Thymus (tissue), 14 donors: ENCODE data around the gene IPP. TPM values are rescaled to one million over a fixed set of nuclear protein-coding genes. Genes with fewer than 3 reads are reported as not detected.

ENCODE experiments used
- DNase-seq, 9 donors: peaks; one replicate each; pipeline ENCODE4 v3.0.0-alpha.2; 2013; ENCODE audit warnings: low spot score in 9 of 9, low read depth in 6 of 9, missing footprints in 1 of 9
- H3K27ac ChIP-seq, 2 donors: one replicate each; pipeline ENCODE4 v1.5.1; 2013; ENCODE audit warnings: control low read depth in 1 of 2, low read depth in 1 of 2, low read length in 1 of 2, mild to moderate bottlenecking in 1 of 2, moderate library complexity in 1 of 2
- H3K27me3 ChIP-seq, 2 donors: one replicate each; pipeline ENCODE4 v1.5.1; 2013; ENCODE audit warnings: low read length in 1 of 2; ENCODE audit not compliant: control insufficient read depth in 2 of 2, insufficient read depth in 1 of 2
- H3K36me3 ChIP-seq, 2 donors: one replicate each; pipeline ENCODE4 v1.5.1; 2013; ENCODE audit warnings: low read length in 1 of 2, mild to moderate bottlenecking in 1 of 2, moderate library complexity in 1 of 2; ENCODE audit not compliant: control insufficient read depth in 2 of 2, insufficient read depth in 2 of 2
- H3K4me1 ChIP-seq, 2 donors: one replicate each; pipeline ENCODE4 v1.5.1; 2013; ENCODE audit warnings: low read length in 2 of 2; ENCODE audit not compliant: control insufficient read depth in 2 of 2, insufficient read depth in 2 of 2
- H3K4me3 ChIP-seq, 2 donors: one replicate each; pipeline ENCODE4 v1.5.1; 2013; ENCODE audit warnings: low read length in 2 of 2, control low read depth in 1 of 2, mild to moderate bottlenecking in 1 of 2
- H3K9me3 ChIP-seq, 2 donors: one replicate each; pipeline ENCODE4 v1.5.1; 2013; ENCODE audit warnings: low read length in 1 of 2, mild to moderate bottlenecking in 1 of 2; ENCODE audit not compliant: control insufficient read depth in 2 of 2, insufficient read depth in 1 of 2
- WGBS: extraction: QIAGEN DNeasy Blood & Tissue Kit; methylation state at CpG from one replicate; pipeline ENCODE4 v1.1.7; 2013; 5-methylcytosine and 5-hydroxymethylcytosine counted together
- long read RNA-seq, 10 donors: transcript quantifications; one replicate each; lab custom pipeline, GENCODE V29; 2026
- polyA plus RNA-seq: library from polyadenylated mRNA; stranded (reverse); fragments of 200-250 nt; gene quantifications from one replicate; pipeline ENCODE4 v1.2.3, GENCODE V29; 2013
- total RNA-seq: library from RNA; stranded (reverse); fragments of 120-200 nt; gene quantifications from one replicate; pipeline ENCODE4 v1.2.4, GENCODE V29; 2013
- donor health status: healthy.

The IPP gene
- total RNA-seq (11.6 TPM), polyA plus RNA-seq (8.9 TPM)
- long read RNA-seq, donor 1: 0 reads
- long read RNA-seq, donor 2, partial matches to known transcripts: 120 of 212 reads
- long read RNA-seq, donor 2, other reads (novel, unspliced or antisense): 89 of 212 reads
- long read RNA-seq, donor 3: 0 reads
- long read RNA-seq, donor 4, partial matches to known transcripts: 0 of 2 reads
- long read RNA-seq, donor 4, other reads (novel, unspliced or antisense): 0 of 2 reads
- long read RNA-seq, donor 5: 0 reads
- long read RNA-seq, donor 6: 0 reads
- long read RNA-seq, donor 7, partial matches to known transcripts: 0 of 2 reads
- long read RNA-seq, donor 7, other reads (novel, unspliced or antisense): 0 of 2 reads
- long read RNA-seq, donor 8, partial matches to known transcripts: 0 of 1 reads
- long read RNA-seq, donor 8, other reads (novel, unspliced or antisense): 0 of 1 reads
- long read RNA-seq, donor 9, partial matches to known transcripts: 0 of 1 reads
- long read RNA-seq, donor 9, other reads (novel, unspliced or antisense): 0 of 1 reads
- long read RNA-seq, donor 10, partial matches to known transcripts: 0 of 1 reads
- long read RNA-seq, donor 10, other reads (novel, unspliced or antisense): 0 of 1 reads

DNA sequence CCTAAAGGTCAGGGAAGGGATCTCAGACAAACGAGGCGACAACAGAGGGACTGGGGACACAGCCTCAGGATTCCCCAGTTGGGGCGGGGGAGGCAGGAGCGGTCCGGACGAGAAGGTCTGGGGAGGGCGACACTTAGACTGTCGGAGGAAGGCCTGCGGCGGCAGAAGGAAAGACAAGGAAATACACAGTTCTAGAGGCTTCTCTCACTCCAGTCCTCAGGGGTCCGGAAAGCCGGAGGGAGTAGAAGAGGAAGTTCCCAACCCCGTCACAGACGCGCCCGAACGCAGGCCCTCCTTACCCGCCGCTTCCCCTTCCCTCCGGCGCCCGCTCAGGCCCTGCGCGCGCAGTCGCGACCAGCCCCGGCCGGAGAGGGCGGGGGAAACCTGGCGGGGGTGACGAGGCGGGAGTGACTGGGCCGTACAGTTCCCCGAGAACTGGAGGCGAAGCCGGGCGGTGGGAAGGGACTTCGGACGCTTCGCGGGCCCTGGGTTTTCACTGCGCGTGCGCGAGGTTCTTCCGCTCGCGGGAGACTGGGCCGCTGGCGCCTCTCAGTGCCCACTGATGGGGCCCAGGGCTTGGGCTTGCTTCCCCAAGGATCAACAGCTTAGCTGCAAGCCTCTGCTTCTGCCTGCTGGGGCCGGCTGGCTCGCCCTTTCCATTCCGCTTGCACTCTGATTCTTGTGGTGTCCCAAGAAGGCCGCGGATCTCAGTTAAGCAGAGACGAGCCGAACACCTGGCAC, at the start of gene IPP:
IPP (minus strand) TSS at position 356 of the 741 bp plus-strand sequence. CDS start 4,242 bp downstream, outside the sequence.
- H3K27ac ChIP-seq: peak within 1 kb of the TSS; percentile 93 to 97
- H3K4me1 ChIP-seq: peaks cover 2 to 13% of the 10 kb centered on the region in 2 donors
- peak within 1 kb of the TSS; percentile 59 to 83 for H3K4me3 ChIP-seq
- DNase-seq: peak; percentile 71 to 94 (median 83)
- H3K9me3 ChIP-seq: peaks cover 2 to 12% of the 10 kb centered on the region in 2 donors
- H3K27me3 ChIP-seq: no peaks in the 10 kb centered on the region
- H3K36me3 ChIP-seq: peaks cover 3 to 5% of the 10 kb centered on the region in 2 donors
- whole genome bisulfite sequencing: under 1% methylated on average over 58 of the region's 58 CpGs

DNA sequence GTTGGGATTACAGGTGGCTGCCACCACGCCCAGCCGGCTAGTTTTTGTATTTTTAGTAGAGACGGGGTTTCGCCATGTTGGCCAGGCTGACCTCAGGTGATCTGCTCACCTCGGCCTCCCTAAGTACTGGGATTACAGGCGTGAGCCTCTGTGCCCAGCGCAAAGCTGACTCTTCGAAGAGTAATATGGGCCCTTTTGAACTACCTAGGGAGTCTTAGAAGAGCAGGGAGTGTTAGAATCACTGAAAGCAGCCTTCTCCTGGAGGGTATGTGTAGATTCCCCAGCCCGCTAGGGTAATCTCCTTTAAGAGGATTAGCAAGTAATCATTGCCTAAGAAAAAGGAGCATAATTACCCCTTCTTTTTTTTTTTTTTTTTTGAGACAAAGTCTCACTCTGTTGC, 46.5 kb upstream of the IPP start:
- no peak overlapping the region for H3K4me3 ChIP-seq
- no peaks in the 10 kb centered on the region for H3K4me1 ChIP-seq
- H3K36me3 ChIP-seq: no peaks in the 10 kb centered on the region
- no peak overlapping the region for H3K27ac ChIP-seq
- DNase-seq: no peak
- 97% methylated on average over 9 of the region's 9 CpGs for WGBS
- H3K27me3 ChIP-seq: no peaks in the 10 kb centered on the region
- H3K9me3 ChIP-seq: no peaks in the 10 kb centered on the region

DNA sequence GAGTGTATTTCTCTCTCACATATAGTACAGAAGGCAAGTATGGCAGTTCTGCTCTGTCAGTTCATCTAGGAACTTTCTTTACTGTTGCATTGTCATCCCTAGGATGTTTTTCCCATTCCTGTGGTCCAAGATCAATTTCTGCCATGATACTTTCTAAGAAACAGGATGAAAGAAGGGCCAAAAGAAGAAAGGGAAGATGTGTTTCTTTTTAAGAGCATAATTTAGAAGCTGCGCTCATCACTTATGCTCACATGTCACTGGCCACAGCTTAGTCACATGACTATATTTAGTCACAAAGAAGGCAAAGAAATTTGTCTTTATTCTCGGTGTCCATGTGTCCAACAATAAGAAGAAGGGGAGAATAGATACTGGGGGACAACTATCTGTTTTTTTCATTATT, 45.9 kb upstream of the IPP start:
- no peaks in the 10 kb centered on the region for H3K27me3 ChIP-seq
- H3K4me1 ChIP-seq: no peaks in the 10 kb centered on the region
- H3K4me3 ChIP-seq: no peak overlapping the region
- no peak for DNase-seq
- WGBS: 96% methylated on average over 2 of the region's 2 CpGs
- H3K27ac ChIP-seq: no peak overlapping the region
- no peaks in the 10 kb centered on the region for H3K9me3 ChIP-seq
- no peaks in the 10 kb centered on the region for H3K36me3 ChIP-seq

DNA sequence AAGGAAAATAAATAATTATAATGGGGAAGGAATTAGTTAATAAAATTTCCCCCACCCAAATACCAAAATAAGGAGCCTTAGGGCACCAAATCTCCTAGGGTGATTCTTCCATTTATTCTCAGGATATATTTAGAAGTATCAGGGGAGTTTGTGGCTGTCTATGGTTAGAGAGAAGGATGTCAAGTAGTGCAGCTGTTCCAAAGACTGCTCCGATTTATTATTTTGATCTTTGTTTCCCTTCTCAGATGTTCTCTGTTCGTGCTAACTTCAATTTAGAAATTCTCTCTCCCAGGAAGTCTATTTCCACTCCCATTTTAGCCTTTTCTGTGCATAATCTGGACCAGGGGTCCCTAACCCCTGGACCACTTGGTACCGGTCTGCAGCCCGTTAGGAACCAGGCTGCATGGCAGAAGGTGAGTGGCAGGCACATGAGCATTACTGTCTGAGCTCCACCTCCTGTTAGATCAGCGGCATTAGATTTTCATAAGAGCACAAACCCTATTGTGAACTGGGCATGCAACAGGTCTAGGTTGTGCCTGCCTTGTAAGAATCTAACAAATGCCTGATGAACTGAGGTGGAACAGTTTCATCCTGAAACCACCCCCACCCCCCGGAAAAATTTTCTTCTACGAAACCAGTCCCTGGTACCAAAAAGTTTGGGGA, 43.6 kb upstream of the IPP start:
- H3K36me3 ChIP-seq: no peaks in the 10 kb centered on the region
- no peaks in the 10 kb centered on the region for H3K9me3 ChIP-seq
- no peak overlapping the region for H3K4me3 ChIP-seq
- no peaks in the 10 kb centered on the region for H3K4me1 ChIP-seq
- DNase-seq: no peak
- WGBS: 85% methylated on average over 7 of the region's 7 CpGs
- H3K27me3 ChIP-seq: no peaks in the 10 kb centered on the region
- H3K27ac ChIP-seq: no peak overlapping the region

DNA sequence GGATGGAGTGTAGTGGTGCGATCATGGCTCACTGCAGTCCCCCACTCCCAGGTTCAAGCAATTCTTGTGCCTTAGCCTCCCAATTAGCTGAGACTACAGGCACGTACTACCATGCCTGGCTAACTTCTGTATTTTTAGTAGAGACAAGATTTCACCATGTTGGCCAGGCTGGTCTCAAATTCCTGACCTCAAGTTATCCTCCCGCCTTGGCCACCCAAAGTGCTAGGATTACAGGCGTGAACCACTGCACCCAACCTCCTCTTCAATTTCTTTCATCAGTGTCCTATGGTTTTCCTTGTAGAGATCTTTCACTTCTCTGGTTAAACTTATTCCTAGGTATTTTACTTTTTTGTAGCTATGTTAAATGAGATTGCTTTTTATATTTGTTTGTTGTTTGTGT, 42.3 kb upstream of the IPP start:
- no peak for DNase-seq
- Histone ChIP-seq H3K4me3 (no peak overlapping the region), H3K36me3 (no peaks in the 10 kb centered on the region), H3K9me3 (no peaks in the 10 kb centered on the region), H3K27ac (no peak overlapping the region), H3K27me3 (peaks cover 0 to 5% of the 10 kb centered on the region in 2 donors), H3K4me1 (no peaks in the 10 kb centered on the region)
- 92% methylated on average over 4 of the region's 4 CpGs for WGBS

DNA sequence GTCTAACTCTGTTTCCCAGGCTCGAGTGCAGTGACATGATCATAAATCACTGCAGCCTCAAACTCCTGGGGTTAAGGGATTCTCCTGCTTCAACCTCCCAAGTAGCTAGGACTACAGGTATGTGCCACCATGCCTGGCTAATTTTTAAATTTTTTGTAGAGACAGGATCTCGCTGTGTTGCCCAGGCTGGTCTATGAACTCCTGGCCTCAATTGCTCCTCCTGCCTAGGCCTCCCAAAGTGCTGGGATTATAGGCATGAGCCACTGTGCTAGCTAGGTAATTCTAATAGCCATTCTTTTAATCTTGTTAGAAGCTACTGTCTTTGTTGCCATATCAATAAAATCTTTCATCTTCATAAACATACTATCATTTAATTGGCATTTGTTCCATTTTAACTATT, 39.1 kb upstream of the IPP start:
- no peak overlapping the region for H3K27ac ChIP-seq
- no peaks in the 10 kb centered on the region for H3K36me3 ChIP-seq
- 79% methylated on average over 2 of the region's 2 CpGs for WGBS
- H3K9me3 ChIP-seq: no peaks in the 10 kb centered on the region
- no peak overlapping the region for H3K4me3 ChIP-seq
- peaks cover 0 to 4% of the 10 kb centered on the region in 2 donors for H3K4me1 ChIP-seq
- peaks cover 0 to 9% of the 10 kb centered on the region in 2 donors for H3K27me3 ChIP-seq
- no peak for DNase-seq

DNA sequence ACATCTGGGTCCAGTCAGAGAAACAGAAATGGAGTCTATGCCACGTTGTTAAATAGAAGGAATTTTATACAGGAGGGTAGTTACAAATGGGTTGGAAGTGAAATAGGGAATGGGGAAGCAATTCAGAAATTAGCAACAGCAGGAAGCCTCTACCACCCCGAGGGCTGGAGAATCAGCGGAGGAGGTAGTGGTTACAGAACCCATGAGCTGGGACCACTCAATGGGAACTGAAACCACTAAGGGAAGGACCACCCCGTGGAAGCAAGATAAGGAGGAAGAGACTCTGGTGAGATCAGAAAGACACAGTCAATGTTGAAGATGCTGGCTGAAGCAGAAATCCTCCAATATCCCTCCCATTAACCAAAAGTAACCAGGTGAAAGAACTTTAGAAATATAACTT, 37.5 kb upstream of the IPP start:
- H3K9me3 ChIP-seq: no peaks in the 10 kb centered on the region
- peaks cover 0 to 9% of the 10 kb centered on the region in 2 donors for H3K27me3 ChIP-seq
- peak in 1 of 9 donors; percentile 18 for DNase-seq
- no peak overlapping the region for H3K27ac ChIP-seq
- H3K4me1 ChIP-seq: peaks cover 0 to 4% of the 10 kb centered on the region in 2 donors
- WGBS: 28% methylated on average over 4 of the region's 4 CpGs
- no peak overlapping the region for H3K4me3 ChIP-seq
- no peaks in the 10 kb centered on the region for H3K36me3 ChIP-seq

DNA sequence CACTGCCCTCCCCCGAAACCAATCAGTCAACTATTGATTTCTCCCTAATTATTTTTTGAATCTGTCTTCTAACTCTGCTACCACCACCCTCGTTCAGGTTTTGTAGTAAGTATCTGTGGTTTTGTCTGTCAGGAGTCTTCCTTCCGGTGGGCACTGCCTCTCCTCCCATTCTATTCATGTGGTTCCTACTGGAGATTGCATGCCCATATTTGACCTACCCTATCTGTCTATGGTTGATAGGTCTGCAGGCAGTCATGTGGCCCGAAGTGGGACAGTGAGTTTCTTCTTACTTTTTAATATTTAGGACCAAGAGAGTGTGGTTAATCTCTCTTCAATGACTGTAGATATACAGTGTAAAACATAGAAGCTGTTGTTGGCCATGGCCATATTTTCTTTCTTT, 35.1 kb upstream of the IPP start:
- peak in 3 of 9 donors; percentile 12 to 34 (median 21) for DNase-seq
- Histone ChIP-seq H3K27ac (no peak overlapping the region), H3K9me3 (no peaks in the 10 kb centered on the region), H3K4me3 (no peak overlapping the region), H3K4me1 (peaks cover 0 to 4% of the 10 kb centered on the region in 2 donors), H3K27me3 (peaks cover 0 to 14% of the 10 kb centered on the region in 2 donors), H3K36me3 (no peaks in the 10 kb centered on the region)
- WGBS: 26% methylated on average over 4 of the region's 4 CpGs
